Skeletal muscle tissue (tissue), 4 donors: ENCODE results near the gene TNS3. TPM values are rescaled to one million over a fixed set of nuclear protein-coding genes. Genes with fewer than 3 reads are reported as not detected.
"Not testable (repeated sequence)": the region's sequence is repeated elsewhere in the genome, so short reads cannot be mapped to it uniquely, and the experiment has no call there.

Experiments used
- H3K27ac ChIP-seq: one replicate; pipeline ENCODE4 v1.7.0; 2013; ENCODE audit warnings: mild to moderate bottlenecking, low read depth, low read length, inconsistent platforms
- H3K27me3 ChIP-seq, 3 donors: one replicate each; pipeline ENCODE4 v1.7.0; 2013; ENCODE audit warnings: low read length in 3 of 3; ENCODE audit not compliant: control insufficient read depth in 3 of 3, insufficient read depth in 3 of 3
- H3K36me3 ChIP-seq, 3 donors: one replicate each; pipeline ENCODE4 v1.7.0; 2013; ENCODE audit warnings: low read length in 3 of 3; ENCODE audit not compliant: control insufficient read depth in 3 of 3, insufficient read depth in 3 of 3
- H3K4me1 ChIP-seq, 3 donors: one replicate each; pipeline ENCODE4 v1.7.0; 2013; ENCODE audit warnings: low read length in 3 of 3, mild to moderate bottlenecking in 3 of 3; ENCODE audit not compliant: control insufficient read depth in 3 of 3, insufficient read depth in 3 of 3
- H3K4me3 ChIP-seq, 3 donors: one replicate each; pipeline ENCODE4 v1.7.0; 2013; ENCODE audit warnings: low read length in 3 of 3
- H3K9ac ChIP-seq, 3 donors: one replicate each; pipeline ENCODE4 v1.7.0; 2013; ENCODE audit warnings: low read length in 3 of 3, mild to moderate bottlenecking in 3 of 3, moderate library complexity in 2 of 3, low read depth in 1 of 3
- H3K9me3 ChIP-seq, 3 donors: one replicate each; pipeline ENCODE4 v1.7.0; 2013; ENCODE audit warnings: low read length in 3 of 3; ENCODE audit not compliant: control insufficient read depth in 3 of 3
- total RNA-seq: library from RNA; depleted of rRNA; stranded (reverse); fragments of >200 nt; gene quantifications from one replicate; pipeline ENCODE4 v1.2.3, GENCODE V29; 2014
- donor health status: Osteomylitis.

TNS3 gene
- total RNA-seq, 1 donor from 2014 or later: 33.4 TPM

- Histone ChIP-seq H3K9ac (no peak overlapping the region), H3K4me3 (no peak overlapping the region), H3K27me3 (no peaks in the 10 kb centered on the region), H3K9me3 (peaks cover 0 to 3% (median 0%) of the 10 kb centered on the region in 3 donors), H3K36me3 (no peaks in the 10 kb centered on the region), H3K4me1 (peaks cover 0 to 7% (median 6%) of the 10 kb centered on the region in 3 donors), H3K27ac (no peak overlapping the region)
Measured at GRCh38 chr7:47591655-47592572, 10.0 kb upstream of the TNS3 start.

- Histone ChIP-seq H3K9ac (no peak overlapping the region), H3K27ac (no peak overlapping the region)
Measured at GRCh38 chr7:47591089-47591654, 9.3 kb upstream of the TNS3 start.

GRCh38 chr7:47590215-47590614 lies 8.3 kb upstream of the TNS3 start:
- H3K9ac ChIP-seq, H3K4me1 ChIP-seq, H3K27me3 ChIP-seq, H3K27ac ChIP-seq, H3K36me3 ChIP-seq, H3K4me3 ChIP-seq, H3K9me3 ChIP-seq: not testable (repeated sequence)

More at GRCh38 chr7:47591089-47591654, 9.3 kb upstream of the TNS3 start:
- H3K27me3 ChIP-seq: no peaks in the 10 kb centered on the region
- no peaks in the 10 kb centered on the region for H3K36me3 ChIP-seq
- no peaks in the 10 kb centered on the region for H3K4me1 ChIP-seq
- H3K9me3 ChIP-seq: no peaks in the 10 kb centered on the region
- H3K4me3 ChIP-seq: no peak overlapping the region

GRCh38 chr7:47588704-47589225 lies 6.9 kb upstream of the TNS3 start:
- no peaks in the 10 kb centered on the region for H3K36me3 ChIP-seq
- H3K27ac ChIP-seq: no peak overlapping the region
- H3K27me3 ChIP-seq: no peaks in the 10 kb centered on the region
- peaks cover 0 to 4% (median 0%) of the 10 kb centered on the region in 3 donors for H3K9me3 ChIP-seq
- peaks cover 2 to 4% (median 2%) of the 10 kb centered on the region in 3 donors for H3K4me1 ChIP-seq
- H3K4me3 ChIP-seq: no peak overlapping the region
- no peak overlapping the region for H3K9ac ChIP-seq

GRCh38 chr7:47587976-47588375 lies 6.1 kb upstream of the TNS3 start:
- H3K9ac ChIP-seq: no peak overlapping the region
- H3K36me3 ChIP-seq: no peaks in the 10 kb centered on the region
- H3K4me3 ChIP-seq: no peak overlapping the region
- H3K27ac ChIP-seq: no peak overlapping the region
- H3K9me3 ChIP-seq: peaks cover 0 to 4% (median 0%) of the 10 kb centered on the region in 3 donors
- H3K4me1 ChIP-seq: peaks cover 9 to 10% (median 10%) of the 10 kb centered on the region in 3 donors
- no peaks in the 10 kb centered on the region for H3K27me3 ChIP-seq

- Histone ChIP-seq H3K4me1 (peaks cover 12 to 15% (median 13%) of the 10 kb centered on the region in 3 donors), H3K9ac (no peak overlapping the region), H3K36me3 (no peaks in the 10 kb centered on the region), H3K4me3 (no peak overlapping the region), H3K27ac (no peak overlapping the region), H3K27me3 (no peaks in the 10 kb centered on the region), H3K9me3 (peaks cover 0 to 4% (median 0%) of the 10 kb centered on the region in 3 donors)
Measured at GRCh38 chr7:47587351-47587750, 5.4 kb upstream of the TNS3 start.

- peaks cover 0 to 4% (median 0%) of the 10 kb centered on the region in 3 donors for H3K9me3 ChIP-seq
- no peak overlapping the region for H3K4me3 ChIP-seq
Measured at GRCh38 chr7:47586925-47587324, 5.0 kb upstream of the TNS3 start.

GRCh38 chr7:47586161-47586670 lies 4.3 kb upstream of the TNS3 start:
- H3K27ac ChIP-seq, H3K27me3 ChIP-seq, H3K9ac ChIP-seq, H3K4me3 ChIP-seq, H3K9me3 ChIP-seq, H3K36me3 ChIP-seq: not testable (repeated sequence)
- peaks cover 15 to 18% (median 17%) of the 10 kb centered on the region in 3 donors for H3K4me1 ChIP-seq

More at GRCh38 chr7:47586925-47587324, 5.0 kb upstream of the TNS3 start:
- Histone ChIP-seq H3K4me1 (peaks cover 15 to 17% (median 16%) of the 10 kb centered on the region in 3 donors), H3K27me3 (no peaks in the 10 kb centered on the region), H3K27ac (no peak overlapping the region), H3K36me3 (no peaks in the 10 kb centered on the region), H3K9ac (no peak overlapping the region)

- H3K9ac ChIP-seq: no peak overlapping the region
- H3K27ac ChIP-seq: no peak overlapping the region
Measured at GRCh38 chr7:47584536-47584895, 2.6 kb upstream of the TNS3 start.

More at GRCh38 chr7:47584536-47584895, 2.6 kb upstream of the TNS3 start:
- Histone ChIP-seq H3K27me3 (no peaks in the 10 kb centered on the region), H3K4me1 (peaks cover 19 to 27% (median 23%) of the 10 kb centered on the region in 3 donors), H3K36me3 (no peaks in the 10 kb centered on the region), H3K9me3 (peaks cover 0 to 4% (median 0%) of the 10 kb centered on the region in 3 donors), H3K4me3 (no peak overlapping the region)
